ENCODE data around the gene ARHGEF28. TPM values are rescaled to one million over a fixed set of nuclear protein-coding genes. Genes with fewer than 3 reads are reported as not detected.

The ARHGEF28 gene
- total RNA-seq, 1 donor from 2014 or later: 2.1 TPM

- no peak for TF ChIP-seq CTCF (IDR thresholded peaks at IDR 0.05; ENCODE audit: borderline replicate concordance)
- intact Hi-C loops (cut with micrococcal nuclease): loop anchor here (2.0 to 5.0 kb wide), 2 partner anchors 201 to 1055 kb away; no protein-coding TSS in a partner anchor
- no peaks in the 10 kb centered on the region for H3K9me3 ChIP-seq (replicated peaks)
- no peaks in the 10 kb centered on the region for H3K4me1 ChIP-seq
- no peak overlapping the region for H3K4me3 ChIP-seq
- H3K27me3 ChIP-seq (ENCODE audit: low read depth): no peaks in the 10 kb centered on the region
- no peak for DNase-seq
- no peaks in the 10 kb centered on the region for H3K36me3 ChIP-seq
- no peak overlapping the region for H3K27ac ChIP-seq (replicated peaks)
Observed at GRCh38 chr5:73591698-73592501, 34.1 kb upstream of the ARHGEF28 start.

GRCh38 chr5:73592551-73592950, 33.4 kb upstream of the ARHGEF28 start:
- H3K9me3 ChIP-seq (replicated peaks): no peaks in the 10 kb centered on the region
- intact Hi-C loops (cut with micrococcal nuclease): loop anchor here (5.0 kb wide), 1 partner anchor 1055 kb away; no protein-coding TSS in a partner anchor
- no peak overlapping the region for H3K27ac ChIP-seq (replicated peaks)
- no peaks in the 10 kb centered on the region for H3K27me3 ChIP-seq (ENCODE audit: low read depth)
- H3K4me3 ChIP-seq: no peak overlapping the region
- DNase-seq: no peak
- no peak for TF ChIP-seq CTCF (IDR thresholded peaks at IDR 0.05; ENCODE audit: borderline replicate concordance)
- no peaks in the 10 kb centered on the region for H3K4me1 ChIP-seq
- no peaks in the 10 kb centered on the region for H3K36me3 ChIP-seq

GRCh38 chr5:73596705-73597328, 29.2 kb upstream of the ARHGEF28 start:
- H3K36me3 ChIP-seq: no peaks in the 10 kb centered on the region
- no peaks in the 10 kb centered on the region for H3K27me3 ChIP-seq (ENCODE audit: low read depth)
- no peak overlapping the region for H3K4me3 ChIP-seq
- no peak for DNase-seq
- H3K4me1 ChIP-seq: no peaks in the 10 kb centered on the region
- TF ChIP-seq CTCF (IDR thresholded peaks at IDR 0.05; ENCODE audit: borderline replicate concordance): peak; percentile 55
- peaks cover 7% of the 10 kb centered on the region for H3K9me3 ChIP-seq (replicated peaks)
- intact Hi-C loops (cut with micrococcal nuclease): no loop called here
- no peak overlapping the region for H3K27ac ChIP-seq (replicated peaks)

- TF ChIP-seq CTCF (IDR thresholded peaks at IDR 0.05; ENCODE audit: borderline replicate concordance): no peak
- Histone ChIP-seq H3K36me3 (no peaks in the 10 kb centered on the region), H3K27ac (replicated peaks) (no peak overlapping the region), H3K27me3 (ENCODE audit: low read depth) (no peaks in the 10 kb centered on the region), H3K9me3 (replicated peaks) (peaks cover 16% of the 10 kb centered on the region), H3K4me1 (no peaks in the 10 kb centered on the region), H3K4me3 (no peak overlapping the region)
- no peak for DNase-seq
- intact Hi-C loops (cut with micrococcal nuclease): no loop called here
Observed at GRCh38 chr5:73599380-73599779, 26.6 kb upstream of the ARHGEF28 start.

- Histone ChIP-seq H3K9me3 (replicated peaks) (peaks cover 16% of the 10 kb centered on the region), H3K4me3 (no peak overlapping the region), H3K27ac (replicated peaks) (no peak overlapping the region), H3K36me3 (no peaks in the 10 kb centered on the region), H3K27me3 (ENCODE audit: low read depth) (no peaks in the 10 kb centered on the region), H3K4me1 (no peaks in the 10 kb centered on the region)
- no peak for DNase-seq
- no peak for TF ChIP-seq CTCF (IDR thresholded peaks at IDR 0.05; ENCODE audit: borderline replicate concordance)
- intact Hi-C loops (cut with micrococcal nuclease): no loop called here
Observed at GRCh38 chr5:73603998-73604397, 22.0 kb upstream of the ARHGEF28 start.
